Neuronal stem cell (in vitro differentiated cells): ENCODE measurements around the gene CAMTA1.

Experiments
- DNase-seq: peaks from one replicate; pipeline ENCODE4 v3.0.0-alpha.2; 2013; ENCODE audit warnings: low spot score
- H2AFZ ChIP-seq: one replicate; pipeline ENCODE4 v1.6.1; 2013; ENCODE audit warnings: mild to moderate bottlenecking, low read length, inconsistent platforms
- H2AK5ac ChIP-seq: 2 replicates; pipeline ENCODE4 v1.6.1; 2013; ENCODE audit warnings: low read depth, mild to moderate bottlenecking, inconsistent platforms, low read length, moderate library complexity, mixed read lengths
- H2BK120ac ChIP-seq: 2 replicates; pipeline ENCODE4 v1.6.1; 2013; ENCODE audit warnings: low read depth, mild to moderate bottlenecking, inconsistent platforms, low read length, moderate library complexity, mixed read lengths
- H2BK12ac ChIP-seq: one replicate; pipeline ENCODE4 v1.6.1; 2013; ENCODE audit warnings: low read length, inconsistent platforms
- H2BK15ac ChIP-seq: 2 replicates; pipeline ENCODE4 v1.6.1; 2013; ENCODE audit warnings: mild to moderate bottlenecking, low read length, inconsistent platforms, mixed read lengths
- H2BK5ac ChIP-seq: one replicate; pipeline ENCODE4 v1.6.1; 2013; ENCODE audit warnings: inconsistent platforms, mild to moderate bottlenecking, low read length, moderate library complexity
- H3K14ac ChIP-seq: one replicate; pipeline ENCODE4 v1.6.1; 2013; ENCODE audit warnings: low read length, inconsistent platforms
- H3K18ac ChIP-seq: 2 replicates; pipeline ENCODE4 v1.6.1; 2013; ENCODE audit warnings: low read length, inconsistent platforms
- H3K23ac ChIP-seq: 2 replicates; pipeline ENCODE4 v1.6.1; 2013; ENCODE audit warnings: low read depth, mild to moderate bottlenecking, mixed read lengths, low read length, inconsistent platforms; ENCODE audit not compliant: poor library complexity
- H3K27ac ChIP-seq: replicated peaks from 3 replicates; pipeline ENCODE4 v1.5.1; 2013; ENCODE audit warnings: low read length, inconsistent platforms
- H3K27me3 ChIP-seq, 3 experiments: 2 replicates each; pipeline ENCODE4 v1.6.1; 2013; ENCODE audit warnings: low read length in 3 of 3, mild to moderate bottlenecking in 2 of 3, inconsistent platforms in 1 of 3, low read depth in 1 of 3, mixed read lengths in 1 of 3, moderate library complexity in 1 of 3; ENCODE audit not compliant: control insufficient read depth in 3 of 3, insufficient read depth in 3 of 3
- H3K36me3 ChIP-seq, 2 donors: replicated peaks in 1 of 2; 2 replicates each; pipeline ENCODE4 v1.6.1; 2013; ENCODE audit warnings: low read length in 2 of 2; ENCODE audit not compliant: control insufficient read depth in 2 of 2, insufficient read depth in 2 of 2
- H3K4ac ChIP-seq: 2 replicates; pipeline ENCODE4 v1.6.1; 2013; ENCODE audit warnings: inconsistent platforms, mild to moderate bottlenecking, low read length, moderate library complexity
- H3K4me1 ChIP-seq, 2 donors: 1 replicate in 1 of 2; 2 replicates in 1 of 2; pipeline ENCODE4 v1.6.1; 2013; ENCODE audit warnings: low read length in 2 of 2, low read depth in 1 of 2; ENCODE audit not compliant: control insufficient read depth in 2 of 2, insufficient read depth in 1 of 2
- H3K4me2 ChIP-seq: one replicate; pipeline ENCODE4 v1.6.1; 2013; ENCODE audit warnings: mild to moderate bottlenecking, low read length, inconsistent platforms; ENCODE audit not compliant: insufficient read depth, poor library complexity, severe bottlenecking
- H3K4me3 ChIP-seq, 2 donors: 2 replicates each; pipeline ENCODE4 v1.5.1; 2013; ENCODE audit warnings: low read length in 2 of 2, mild to moderate bottlenecking in 2 of 2, inconsistent platforms in 1 of 2, moderate library complexity in 1 of 2
- H3K79me1 ChIP-seq: one replicate; pipeline ENCODE4 v1.6.1; 2013; ENCODE audit warnings: low read depth, mild to moderate bottlenecking, inconsistent platforms, low read length, moderate library complexity
- H3K9ac ChIP-seq: one replicate; pipeline ENCODE4 v1.6.1; 2013; ENCODE audit warnings: mild to moderate bottlenecking, low read depth, low read length, inconsistent platforms; ENCODE audit not compliant: poor library complexity
- H3K9me3 ChIP-seq, 2 donors: replicated peaks in 1 of 2; 2 replicates each; pipeline versions ENCODE3 to v1.6.1; 2013; ENCODE audit warnings: low read length in 2 of 2, mild to moderate bottlenecking in 2 of 2, inconsistent platforms in 1 of 2, low read depth in 1 of 2, mixed read lengths in 1 of 2, moderate library complexity in 1 of 2; ENCODE audit not compliant: control insufficient read depth in 2 of 2, insufficient read depth in 1 of 2
- H4K8ac ChIP-seq: one replicate; pipeline ENCODE4 v1.6.1; 2013; ENCODE audit warnings: low read depth, mild to moderate bottlenecking, inconsistent platforms, low read length, moderate library complexity
- H4K91ac ChIP-seq: one replicate; pipeline ENCODE4 v1.6.1; 2013; ENCODE audit warnings: low read length, low read depth, mild to moderate bottlenecking, inconsistent platforms; ENCODE audit not compliant: poor library complexity
- WGBS, 2 donors: extraction: QIAGEN DNeasy Blood & Tissue Kit; methylation state at CpG; one replicate each; pipeline ENCODE4 v1.1.7; 2013; ENCODE audit warnings: missing lambda C conversion rate in 2 of 2, mixed read lengths in 1 of 2; ENCODE audit not compliant: insufficient read length in 2 of 2, insufficient replicate concordance in 1 of 2; ENCODE audit errors: extremely low coverage in 2 of 2; 5-methylcytosine and 5-hydroxymethylcytosine counted together

CAMTA1 gene

DNA sequence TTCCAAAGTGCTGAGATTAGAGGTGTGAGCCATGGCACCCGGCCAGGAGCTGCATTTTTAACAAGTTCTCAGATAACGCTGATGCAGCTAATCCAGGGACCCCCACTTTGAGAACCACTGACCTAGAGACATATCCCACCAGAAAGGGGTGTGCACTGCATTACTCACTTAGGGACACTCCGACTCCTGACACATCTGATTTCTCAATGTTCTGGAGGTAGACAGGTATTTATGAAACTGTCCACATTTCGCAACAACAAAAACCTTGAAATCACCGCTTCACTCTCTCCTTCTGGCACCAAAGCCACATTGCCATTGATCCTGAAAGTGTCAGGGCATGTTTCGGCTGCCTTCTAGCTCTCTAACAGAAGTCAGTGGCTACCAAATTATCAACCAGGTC lies 23.2 kb upstream of the CAMTA1 start:
- Histone ChIP-seq H3K18ac (no peak overlapping the region), H2BK120ac (no peak overlapping the region), H3K4me1 (no peaks in the 10 kb centered on the region), H3K36me3 (no peaks in the 10 kb centered on the region), H2AFZ (no peak overlapping the region), H3K14ac (no peak overlapping the region), H2BK15ac (no peak overlapping the region), H2BK12ac (no peak overlapping the region), H4K91ac (no peak overlapping the region), H3K23ac (no peak overlapping the region), H3K4me2 (no peak overlapping the region), H4K8ac (no peak overlapping the region), H3K79me1 (no peaks in the 10 kb centered on the region), H2BK5ac (no peak overlapping the region), H3K4me3 (no peak overlapping the region), H3K27me3 (peaks cover 0 to 8% (median 0%) of the 10 kb centered on the region in 3 experiments), H3K9ac (no peak overlapping the region), H3K27ac (no peak overlapping the region), H3K9me3 (no peaks in the 10 kb centered on the region), H3K4ac (no peak overlapping the region), H2AK5ac (no peak overlapping the region)
- WGBS, 2 donors = no CpG with 5 or more reads among the region's 6 CpGs
- DNase-seq = no peak

- Histone ChIP-seq H3K23ac (no peak overlapping the region), H3K14ac (no peak overlapping the region), H2BK5ac (no peak overlapping the region), H3K27me3 (peaks cover 0 to 21% (median 0%) of the 10 kb centered on the region in 3 experiments), H3K4ac (no peak overlapping the region), H3K79me1 (no peaks in the 10 kb centered on the region), H2BK15ac (no peak overlapping the region), H2AK5ac (no peak overlapping the region), H3K36me3 (no peaks in the 10 kb centered on the region), H4K8ac (no peak overlapping the region), H2AFZ (peak overlapping the region; percentile 63), H3K9me3 (no peaks in the 10 kb centered on the region), H3K4me3 (no peak overlapping the region), H4K91ac (no peak overlapping the region), H3K9ac (no peak overlapping the region), H3K4me2 (no peak overlapping the region), H2BK120ac (no peak overlapping the region), H3K27ac (no peak overlapping the region), H2BK12ac (no peak overlapping the region), H3K4me1 (peaks cover 9 to 12% of the 10 kb centered on the region in 2 donors), H3K18ac (no peak overlapping the region)
- WGBS, 2 donors = no CpG with 5 or more reads among the region's 13 CpGs
- no peak for DNase-seq
Measured at GRCh38 chr1:6770751-6771440, 14.4 kb upstream of the CAMTA1 start.

- peak overlapping the region; percentile 63 for H2AFZ ChIP-seq
- DNase-seq = no peak
- H3K4me3 ChIP-seq = no peak overlapping the region
- H2BK120ac ChIP-seq = no peak overlapping the region
- no peak overlapping the region for H3K27ac ChIP-seq
- peaks cover 9 to 12% of the 10 kb centered on the region in 2 donors for H3K4me1 ChIP-seq
- H2BK12ac ChIP-seq = no peak overlapping the region
- H3K36me3 ChIP-seq = no peaks in the 10 kb centered on the region
- peaks cover 0 to 20% (median 0%) of the 10 kb centered on the region in 3 experiments for H3K27me3 ChIP-seq
- no peak overlapping the region for H3K14ac ChIP-seq
- H3K4me2 ChIP-seq = no peak overlapping the region
- no peak overlapping the region for H2AK5ac ChIP-seq
- no peak overlapping the region for H4K8ac ChIP-seq
- no peak overlapping the region for H2BK5ac ChIP-seq
- H4K91ac ChIP-seq = no peak overlapping the region
- H3K79me1 ChIP-seq = no peaks in the 10 kb centered on the region
- no peak overlapping the region for H3K23ac ChIP-seq
- no peak overlapping the region for H3K9ac ChIP-seq
- WGBS, 2 donors = no CpG with 5 or more reads among the region's 7 CpGs
- no peak overlapping the region for H3K18ac ChIP-seq
- peaks cover 2% of the 10 kb centered on the region in 2 donors for H3K9me3 ChIP-seq
- H3K4ac ChIP-seq = no peak overlapping the region
- H2BK15ac ChIP-seq = no peak overlapping the region
Measured at GRCh38 chr1:6771441-6771769, 13.8 kb upstream of the CAMTA1 start.

- DNase-seq = no peak
- Histone ChIP-seq H2BK15ac (no peak overlapping the region), H4K91ac (no peak overlapping the region), H3K36me3 (no peaks in the 10 kb centered on the region), H3K18ac (no peak overlapping the region), H3K27me3 (peaks cover 0 to 17% (median 0%) of the 10 kb centered on the region in 3 experiments), H2BK120ac (no peak overlapping the region), H3K9ac (no peak overlapping the region), H3K4me2 (no peak overlapping the region), H2AFZ (no peak overlapping the region), H3K14ac (no peak overlapping the region), H2BK12ac (no peak overlapping the region), H3K79me1 (no peaks in the 10 kb centered on the region), H3K4me3 (no peak overlapping the region), H2BK5ac (no peak overlapping the region), H3K4me1 (peaks cover 9 to 12% of the 10 kb centered on the region in 2 donors), H3K23ac (no peak overlapping the region), H3K9me3 (peaks cover 4 to 5% of the 10 kb centered on the region in 2 donors), H2AK5ac (no peak overlapping the region), H3K27ac (no peak overlapping the region), H4K8ac (no peak overlapping the region), H3K4ac (no peak overlapping the region)
- no CpG with 5 or more reads among the region's 1 CpG for WGBS, 2 donors
Measured at GRCh38 chr1:6774381-6774780, 10.9 kb upstream of the CAMTA1 start.
